ENCODE data around the gene SOD2. TPM values are rescaled to one million over a fixed set of nuclear protein-coding genes. Genes with fewer than 3 reads are reported as not detected.

Gene SOD2
- total and polyA plus RNA-seq, 2 of the 13 experiments (the other 11 are each of a cell fraction or from before 2014, with no cell fraction given), result 304 to 309 TPM

- TF ChIP-seq, protein P1, sequence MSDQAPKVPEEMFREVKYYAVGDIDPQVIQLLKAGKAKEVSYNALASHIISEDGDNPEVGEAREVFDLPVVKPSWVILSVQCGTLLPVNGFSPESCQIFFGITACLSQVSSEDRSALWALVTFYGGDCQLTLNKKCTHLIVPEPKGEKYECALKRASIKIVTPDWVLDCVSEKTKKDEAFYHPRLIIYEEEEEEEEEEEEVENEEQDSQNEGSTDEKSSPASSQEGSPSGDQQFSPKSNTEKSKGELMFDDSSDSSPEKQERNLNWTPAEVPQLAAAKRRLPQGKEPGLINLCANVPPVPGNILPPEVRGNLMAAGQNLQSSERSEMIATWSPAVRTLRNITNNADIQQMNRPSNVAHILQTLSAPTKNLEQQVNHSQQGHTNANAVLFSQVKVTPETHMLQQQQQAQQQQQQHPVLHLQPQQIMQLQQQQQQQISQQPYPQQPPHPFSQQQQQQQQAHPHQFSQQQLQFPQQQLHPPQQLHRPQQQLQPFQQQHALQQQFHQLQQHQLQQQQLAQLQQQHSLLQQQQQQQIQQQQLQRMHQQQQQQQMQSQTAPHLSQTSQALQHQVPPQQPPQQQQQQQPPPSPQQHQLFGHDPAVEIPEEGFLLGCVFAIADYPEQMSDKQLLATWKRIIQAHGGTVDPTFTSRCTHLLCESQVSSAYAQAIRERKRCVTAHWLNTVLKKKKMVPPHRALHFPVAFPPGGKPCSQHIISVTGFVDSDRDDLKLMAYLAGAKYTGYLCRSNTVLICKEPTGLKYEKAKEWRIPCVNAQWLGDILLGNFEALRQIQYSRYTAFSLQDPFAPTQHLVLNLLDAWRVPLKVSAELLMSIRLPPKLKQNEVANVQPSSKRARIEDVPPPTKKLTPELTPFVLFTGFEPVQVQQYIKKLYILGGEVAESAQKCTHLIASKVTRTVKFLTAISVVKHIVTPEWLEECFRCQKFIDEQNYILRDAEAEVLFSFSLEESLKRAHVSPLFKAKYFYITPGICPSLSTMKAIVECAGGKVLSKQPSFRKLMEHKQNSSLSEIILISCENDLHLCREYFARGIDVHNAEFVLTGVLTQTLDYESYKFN (CRISPR knock-in tag; conservative IDR thresholded peaks at IDR 0.05), result no peak
- no peak for TF ChIP-seq U2AF1 (optimal IDR thresholded peaks at IDR 0.05; ENCODE audit: low read depth, low read length)
- 0 out of 2 replicates have a peak, but pooled peaks have one; percentile 8 for TF ChIP-seq NCOA2 (CRISPR knock-in tag; IDR thresholded peaks at IDR 0.05)
- TF ChIP-seq ARID2 (CRISPR knock-in tag; IDR thresholded peaks at IDR 0.05; ENCODE audit: borderline replicate concordance), result 0 out of 2 replicates have a peak, but pooled peaks have one; percentile 21
- peak; percentile 56; the same call in 1 of the 2 replicates for TF ChIP-seq ZNF652 (CRISPR knock-in tag; IDR thresholded peaks at IDR 0.05; ENCODE audit: borderline replicate concordance, low read depth)
- no peak for TF ChIP-seq ZNF577 (CRISPR knock-in tag; IDR thresholded peaks at IDR 0.05; ENCODE audit: borderline replicate concordance, low read depth)
These were observed 36.7 kb upstream of the SOD2 start (continued) for GRCh38 chr6:159729598-159730331.

DNA sequence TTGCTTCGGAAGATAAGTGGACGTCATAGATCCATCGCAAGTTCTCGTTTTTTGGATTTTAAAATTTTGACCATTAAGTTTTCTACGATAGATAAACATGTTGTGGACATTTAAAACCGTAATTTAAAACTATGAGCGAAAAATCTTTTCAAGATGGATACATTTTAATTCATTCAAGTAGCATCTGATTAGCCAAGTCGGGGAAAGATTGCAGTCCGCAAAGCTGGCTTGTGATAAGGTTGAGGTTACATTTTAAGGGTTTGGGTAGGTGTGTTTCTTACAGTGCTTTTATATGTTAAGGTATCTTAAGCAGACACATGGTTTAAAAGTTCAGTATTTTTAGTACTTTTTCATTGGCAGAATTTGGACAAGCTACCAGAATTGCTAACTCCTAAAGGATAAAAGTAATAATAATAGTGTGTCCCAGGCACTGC is 35.5 kb upstream of the SOD2 start:
- ChIA-PET POLR2A (interaction anchor here (0.8 to 13.1 kb wide), 6 partner anchors 10 to 62 kb away, joined by 4 to 175 read pairs (median 75); partner anchors contain the start of genes ACAT2, MRPL18, SOD2 and TCP1), CTCF (ENCODE audit: low intra/inter-chr PET ratio, low total read pairs) (no interaction called here)
- in situ Hi-C loops (cut with HindIII; ENCODE audit: extremely low pct_ligation_motif_present, low pct_unique_long_range_greater_than_20kb), result loop anchor here (5.0 kb wide), 3 partner anchors 34 to 59 kb away; partner anchors contain the start of genes ACAT2, SOD2 and TCP1
- H3K27ac ChIP-seq (ENCODE audit: extremely low read length, insufficient read depth, low read length), result peak overlapping the region; percentile 99
- peak overlapping the region; percentile 88 to 99 (median 97) for H3K4me3 ChIP-seq (replicated peaks in 1 of 3; ENCODE audit: insufficient read depth in 1 of 3, low read depth in 2 of 3, low read length in 3 of 3)
- BruUV-seq (replicated peaks), result no TSS peak
- no peaks in the 10 kb centered on the region; a peak in 1 of 5 replicates for H3K27me3 ChIP-seq (ENCODE audit: control insufficient read depth in 1 of 2, insufficient read depth in 2 of 2, low read length in 2 of 2)
- H2AFZ ChIP-seq (ENCODE audit: low read length), result no peak overlapping the region
- no peak for ATAC-seq
- peak overlapping the region; percentile 96 for H3K4me2 ChIP-seq (ENCODE audit: low read depth, low read length)
- FAIRE-seq, result no peak
- H3K36me3 ChIP-seq (replicated peaks in 1 of 2; ENCODE audit: control insufficient read depth in 1 of 2, insufficient read depth in 2 of 2, low read length in 2 of 2), result peaks cover 0 to 4% of the 10 kb centered on the region in 2 experiments; a peak in 3 of 5 replicates
- H3K9me3 ChIP-seq (ENCODE audit: low read length), result no peaks in the 10 kb centered on the region
- H4K20me1 ChIP-seq (ENCODE audit: insufficient read depth, low read length), result peaks cover 58% of the 10 kb centered on the region
- peak overlapping the region; percentile 99 for H3K9ac ChIP-seq (ENCODE audit: insufficient read depth, low read depth, low read length)
- TF ChIP-seq STAT6 (CRISPR knock-in tag; IDR thresholded peaks at IDR 0.05; ENCODE audit: borderline replicate concordance) (0 out of 2 replicates have a peak, but pooled peaks have one; percentile 28), CC2D1A (CRISPR knock-in tag; IDR thresholded peaks at IDR 0.05) (no peak), BCL6 (CRISPR knock-in tag; IDR thresholded peaks at IDR 0.05) (no peak), SIN3A (IDR thresholded peaks at IDR 0.05; ENCODE audit: borderline replicate concordance, low read depth, low read length) (0 out of 2 replicates have a peak, but pooled peaks have one; percentile 4), RBFOX2 (IDR thresholded peaks at IDR 0.05; ENCODE audit: low read depth, low read length) (peak; percentile 58)
- peaks cover 93% of the 10 kb centered on the region for H3K79me2 ChIP-seq (ENCODE audit: insufficient read depth, low read length)
- intact Hi-C loops (cut with micrococcal nuclease; ENCODE audit: unreplicated experiment), result no loop called here
- peaks cover 68% of the 10 kb centered on the region for H3K4me1 ChIP-seq (ENCODE audit: insufficient read depth, low read length)
- WGBS (ENCODE audit: low lambda C conversion rate), result under 1% methylated on average over 9 of the region's 9 CpGs
- no peak for DNase-seq (ENCODE audit: low spot score)
